Activated effector memory CD4-positive, alpha-beta T cell treated with anti-CD3 and anti-CD28 coated beads, Interleukin-2, amount 50 U/mL, for 16 hours (primary cell): Measurements from ENCODE around the gene PXT1.
"Not testable (repeated sequence)": the region's sequence is repeated elsewhere in the genome, so short reads cannot be mapped to it uniquely, and the experiment has no call there.

ENCODE experiments used
- DNase-seq: peaks from one replicate; pipeline ENCODE4 v3.0.0-alpha.2; 2020

Gene PXT1

GRCh38 chr6:36443471-36444428 is 1.1 kb upstream of the PXT1 start:
- DNase-seq: no peak

GRCh38 chr6:36442103-36442670 is 467 bp downstream of the PXT1 start:
- no peak for DNase-seq

GRCh38 chr6:36441307-36441894 is 1.3 kb downstream of the PXT1 start:
- peak; percentile 93 for DNase-seq

GRCh38 chr6:36436466-36436865 is 6.2 kb downstream of the PXT1 start:
- no peak for DNase-seq

- DNase-seq: no peak
These were observed 10.4 kb downstream of the PXT1 start for GRCh38 chr6:36432151-36432671.

- no peak for DNase-seq
These were observed 11.5 kb downstream of the PXT1 start for GRCh38 chr6:36431197-36431596.

- no peak for DNase-seq
These were observed 12.3 kb downstream of the PXT1 start for GRCh38 chr6:36430351-36430750.

GRCh38 chr6:36428911-36429310 is 13.7 kb downstream of the PXT1 start:
- no peak for DNase-seq

GRCh38 chr6:36426622-36427021 is 16.0 kb downstream of the PXT1 start:
- DNase-seq: no peak

GRCh38 chr6:36423101-36423824 is 19.4 kb downstream of the PXT1 start:
- DNase-seq: peak; percentile 99

- no peak for DNase-seq
These were observed 19.9 kb downstream of the PXT1 start for GRCh38 chr6:36422714-36423100.

GRCh38 chr6:36419310-36419709 is 23.3 kb downstream of the PXT1 start:
- no peak for DNase-seq

- DNase-seq: no peak
These were observed 24.1 kb downstream of the PXT1 start for GRCh38 chr6:36418558-36418957.

- no peak for DNase-seq
These were observed 28.2 kb downstream of the PXT1 start for GRCh38 chr6:36414481-36414880.

- no peak for DNase-seq
These were observed 28.9 kb downstream of the PXT1 start for GRCh38 chr6:36413489-36414480.

GRCh38 chr6:36409718-36410117 is 32.9 kb downstream of the PXT1 start:
- DNase-seq: not testable (repeated sequence)

- no peak for DNase-seq
These were observed 38.5 kb downstream of the PXT1 start for GRCh38 chr6:36404164-36404563.

GRCh38 chr6:36402481-36402880 is 40.2 kb downstream of the PXT1 start:
- no peak for DNase-seq

- DNase-seq: no peak
These were observed 42.7 kb downstream of the PXT1 start for GRCh38 chr6:36399970-36400369.

GRCh38 chr6:36392621-36393020 is 50.0 kb downstream of the PXT1 start:
- no peak for DNase-seq

- DNase-seq: no peak
These were observed 53.3 kb downstream of the PXT1 start for GRCh38 chr6:36389353-36389752.
